H1 (cell line): ENCODE measurements around the gene ESYT2. TPM values are rescaled to one million over a fixed set of nuclear protein-coding genes. Genes with fewer than 3 reads are reported as not detected.

ENCODE experiments used
- CTCF ChIA-PET: fragments of 300-600 bp; sonication (Branson Sonifier 250); formaldehyde crosslinking; loops from one replicate; lab custom pipeline; 2021; ENCODE audit not compliant: partially characterized antibody; lab: Charles Lee
- POLR2A ChIA-PET: fragments of 300-600 bp; sonication (Branson Sonifier 250); formaldehyde crosslinking; loops from one replicate; lab custom pipeline; 2021; ENCODE audit warnings: inconsistent platforms; ENCODE audit not compliant: partially characterized antibody; lab: Charles Lee
- DNase-seq, 2 experiments: peaks; one replicate each; pipeline versions ENCODE4 v3.0.0 to v3.0.0-alpha.2; 2010 to 2022; ENCODE audit warnings: low spot score in 2 of 2, low read depth in 1 of 2, mixed read lengths in 1 of 2
- FAIRE-seq: peaks from 2 replicates; lab custom pipeline; 2011; peaks lifted over from hg19 to GRCh38; lab: Jason Lieb, UNC
- H2AFZ ChIP-seq: 2 replicates; pipeline ENCODE4 v1.8.1; 2012; ENCODE audit warnings: low read length, inconsistent platforms
- H2AK5ac ChIP-seq: 2 replicates; pipeline ENCODE4 v1.6.1; 2013; ENCODE audit warnings: low read depth, low read length
- H2BK120ac ChIP-seq: replicated peaks from 2 replicates; pipeline ENCODE3; 2013; ENCODE audit warnings: low read depth, low read length, inconsistent platforms
- H2BK12ac ChIP-seq: 2 replicates; pipeline ENCODE4 v1.6.1; 2013; ENCODE audit warnings: low read depth, low read length
- H2BK15ac ChIP-seq: 2 replicates; pipeline ENCODE4 v1.6.1; 2013; ENCODE audit warnings: low read length
- H2BK20ac ChIP-seq: 2 replicates; pipeline ENCODE4 v1.6.1; 2013; ENCODE audit warnings: low read length
- H2BK5ac ChIP-seq: 2 replicates; pipeline ENCODE4 v1.6.1; 2013; ENCODE audit warnings: low read depth, low read length
- H3K14ac ChIP-seq: 2 replicates; pipeline ENCODE4 v1.6.1; 2013; ENCODE audit warnings: inconsistent platforms; ENCODE audit not compliant: insufficient read length
- H3K18ac ChIP-seq: 2 replicates; pipeline ENCODE4 v1.6.1; 2013; ENCODE audit warnings: low read length; ENCODE audit errors: extremely low read depth
- H3K23ac ChIP-seq: 2 replicates; pipeline ENCODE4 v1.6.1; 2013; ENCODE audit warnings: inconsistent platforms; ENCODE audit not compliant: insufficient read length
- H3K23me2 ChIP-seq: 2 replicates; pipeline ENCODE4 v1.6.1; 2013; ENCODE audit warnings: low read depth, low read length
- H3K27ac ChIP-seq: 2 replicates; pipeline ENCODE4 v1.6.1; 2011; ENCODE audit warnings: low read depth, low read length, inconsistent platforms
- H3K27me3 ChIP-seq, 4 experiments: replicated peaks in 1 of 4; 1 replicate in 1 of 4; 2 replicates in 3 of 4; pipeline versions ENCODE4 v1.6.1 to v1.8.1; 2011 to 2013; ENCODE audit warnings: low read length in 3 of 4, mild to moderate bottlenecking in 3 of 4, inconsistent platforms in 2 of 4, mixed read lengths in 2 of 4, moderate library complexity in 1 of 4; ENCODE audit not compliant: control insufficient read depth in 3 of 4, insufficient read depth in 3 of 4; ENCODE audit errors: extremely low read depth in 1 of 4
- H3K36me3 ChIP-seq, 4 experiments: 2 replicates each; pipeline versions ENCODE4 v1.6.1 to v1.8.1; 2011 to 2013; ENCODE audit warnings: mild to moderate bottlenecking in 4 of 4, low read length in 3 of 4, moderate library complexity in 2 of 4, control low read depth in 1 of 4, inconsistent platforms in 1 of 4; ENCODE audit not compliant: insufficient read depth in 4 of 4, control insufficient read depth in 2 of 4
- H3K4ac ChIP-seq: replicated peaks from 2 replicates; pipeline ENCODE3; 2013; ENCODE audit warnings: low read length, low read depth, mixed read lengths, inconsistent platforms; ENCODE audit not compliant: insufficient read length
- H3K4me1 ChIP-seq, 4 experiments: replicated peaks in 1 of 4; 1 replicate in 1 of 4; 2 replicates in 3 of 4; pipeline versions ENCODE4 v1.6.1 to v1.8.1; 2011 to 2013; ENCODE audit warnings: low read length in 3 of 4, inconsistent platforms in 2 of 4, mixed read lengths in 1 of 4; ENCODE audit not compliant: insufficient read depth in 4 of 4, control insufficient read depth in 3 of 4
- H3K4me2 ChIP-seq, 2 experiments: 2 replicates each; pipeline versions ENCODE4 v1.6.1 to v1.8.1; 2011 to 2013; ENCODE audit warnings: low read depth in 2 of 2, low read length in 2 of 2, control low read depth in 1 of 2, inconsistent platforms in 1 of 2, mild to moderate bottlenecking in 1 of 2; ENCODE audit not compliant: insufficient read depth in 1 of 2
- H3K4me3 ChIP-seq, 4 experiments: fragments of 200-600, 300-600 bp in 1 of 4; sonication (generic), shearing (Covaris generic), sonication (Bioruptor Twin) in 1 of 4; 2 replicates each; pipeline versions ENCODE4 v1.5.1 to v1.8.1; 2011 to 2016; ENCODE audit warnings: low read length in 4 of 4, low read depth in 3 of 4, control low read depth in 2 of 4, inconsistent platforms in 2 of 4, mild to moderate bottlenecking in 2 of 4, mixed read lengths in 1 of 4, moderate library complexity in 1 of 4; ENCODE audit not compliant: insufficient read depth in 2 of 4; ENCODE audit errors: extremely low read depth in 1 of 4
- H3K56ac ChIP-seq: replicated peaks from 2 replicates; pipeline ENCODE3; 2013; ENCODE audit warnings: low read depth, mild to moderate bottlenecking, mixed read lengths, low read length, inconsistent platforms; ENCODE audit not compliant: insufficient read length
- H3K79me1 ChIP-seq: 2 replicates; pipeline ENCODE4 v1.6.1; 2013; ENCODE audit warnings: low read depth, low read length, control low read depth
- H3K79me2 ChIP-seq, 2 experiments: 2 replicates each; pipeline versions ENCODE4 v1.6.1 to v1.8.1; 2012 to 2013; ENCODE audit warnings: low read length in 2 of 2, mild to moderate bottlenecking in 2 of 2, inconsistent platforms in 1 of 2; ENCODE audit not compliant: insufficient read depth in 2 of 2, control insufficient read depth in 1 of 2
- H3K9ac ChIP-seq, 4 experiments: replicated peaks in 1 of 4; 1 replicate in 1 of 4; 2 replicates in 3 of 4; pipeline versions ENCODE4 v1.6.1 to v1.8.1; 2011 to 2013; ENCODE audit warnings: low read depth in 3 of 4, low read length in 3 of 4, control low read depth in 2 of 4, mild to moderate bottlenecking in 2 of 4, moderate library complexity in 2 of 4, inconsistent platforms in 1 of 4; ENCODE audit errors: extremely low read depth in 1 of 4
- H3K9me3 ChIP-seq, 2 experiments: 2 replicates each; pipeline versions ENCODE4 v1.6.1 to v1.8.1; 2012 to 2013; ENCODE audit warnings: mild to moderate bottlenecking in 2 of 2, moderate library complexity in 2 of 2, control low read depth in 1 of 2, inconsistent platforms in 1 of 2, low read depth in 1 of 2, low read length in 1 of 2, mixed read lengths in 1 of 2; ENCODE audit not compliant: insufficient read depth in 2 of 2
- H4K20me1 ChIP-seq, 2 experiments: replicated peaks in 1 of 2; 2 replicates each; pipeline versions ENCODE3 to v1.8.1; 2011 to 2013; ENCODE audit warnings: inconsistent platforms in 2 of 2, low read length in 2 of 2, mild to moderate bottlenecking in 1 of 2; ENCODE audit not compliant: insufficient read depth in 2 of 2, control insufficient read depth in 1 of 2
- H4K5ac ChIP-seq: 2 replicates; pipeline ENCODE4 v1.6.1; 2013; ENCODE audit warnings: low read length, low read depth, mixed read lengths, inconsistent platforms; ENCODE audit not compliant: insufficient read length
- H4K8ac ChIP-seq: 2 replicates; pipeline ENCODE4 v1.8.0; 2013; ENCODE audit warnings: mild to moderate bottlenecking, moderate library complexity, low read length, inconsistent platforms; ENCODE audit not compliant: insufficient read depth; ENCODE audit errors: extremely low read depth
- H4K91ac ChIP-seq: replicated peaks from 2 replicates; pipeline ENCODE3; 2013; ENCODE audit warnings: low read length, mixed read lengths, inconsistent platforms; ENCODE audit not compliant: insufficient read length
- BRCA1 ChIP-seq: IDR thresholded peaks from 2 replicates; pipeline ENCODE4 v1.6.1; 2012; ENCODE audit warnings: low read depth, low read length, improper control_type of control experiment
- CBX8 ChIP-seq: fragments of 300-800, 300-1000 bp; sonication (generic); IDR thresholded peaks from 2 replicates; pipeline ENCODE4 v1.7.1; 2016; ENCODE audit warnings: low read depth, low read length, borderline replicate concordance
- GTF2F1 ChIP-seq: IDR thresholded peaks from 2 replicates; pipeline ENCODE4 v1.6.1; 2012; ENCODE audit warnings: low read depth, low read length, improper control_type of control experiment, borderline replicate concordance
- KDM1A ChIP-seq: fragments of 200-600, 300-600 bp; sonication (generic); IDR thresholded peaks from 2 replicates; pipeline ENCODE4 v1.7.1; 2016; ENCODE audit warnings: mild to moderate bottlenecking, low read length, borderline replicate concordance
- POLR2AphosphoS5 ChIP-seq: IDR thresholded peaks from 2 replicates; pipeline ENCODE4 v1.6.1; 2011; ENCODE audit warnings: low read depth, low read length
- SP4 ChIP-seq: IDR thresholded peaks from 2 replicates; pipeline ENCODE4 v1.6.1; 2012; ENCODE audit warnings: low read length, inconsistent platforms
- TBP ChIP-seq: IDR thresholded peaks from 2 replicates; pipeline ENCODE4 v1.6.1; 2011; ENCODE audit warnings: low read depth, low read length, improper control_type of control experiment
- TCF12 ChIP-seq: IDR thresholded peaks from 2 replicates; pipeline ENCODE4 v1.6.1; 2011; ENCODE audit warnings: low read depth, mild to moderate bottlenecking, low read length
- USF2 ChIP-seq: IDR thresholded peaks from 2 replicates; pipeline ENCODE4 v1.6.1; 2011; ENCODE audit warnings: low read length, improper control_type of control experiment
- YY1 ChIP-seq: IDR thresholded peaks from 2 replicates; pipeline ENCODE4 v1.6.1; 2011; ENCODE audit warnings: low read depth, mild to moderate bottlenecking, low read length
- WGBS, 2 experiments: shearing (Covaris generic) in 1 of 2; methylation state at CpG; one replicate each; pipeline versions ENCODE4 v1.1.6 to v1.1.7; 2013 to 2015; ENCODE audit warnings: low lambda C conversion rate in 2 of 2, mixed read lengths in 2 of 2, inconsistent platforms in 1 of 2, low coverage in 1 of 2, missing lambda C conversion rate in 1 of 2; ENCODE audit not compliant: insufficient replicate concordance in 2 of 2, insufficient coverage in 1 of 2, insufficient read length in 1 of 2; ENCODE audit errors: extremely low coverage in 1 of 2, missing lambda C conversion rate in 1 of 2; 5-methylcytosine and 5-hydroxymethylcytosine counted together
- polyA plus RNA-seq, 7 experiments: library from polyadenylated mRNA; depleted of rRNA in 3 of 7; stranded (reverse) in 5 of 7; unstranded in 2 of 7; fragments of >200 nt in 5 of 7; fragments of 200-250 nt in 2 of 7; gene quantifications; 1 replicate in 5 of 7; 2 replicates in 1 of 7; 4 replicates in 1 of 7; pipeline versions ENCODE4 v1.2.1 to v1.2.3, GENCODE V29; 2011 to 2013; ENCODE audit warnings: missing spikeins in 2 of 7, mixed read lengths in 2 of 7
- total RNA-seq: library from RNA; stranded (reverse); fragmentation: NEBNext Ultra II Directional; extraction: Animal tissue kit (Norgen Biotek cat#: 25700); gene quantifications from 2 replicates; pipeline ENCODE4 v1.2.1, GENCODE V29; 2021

Gene ESYT2
- total and polyA plus RNA-seq, 2 of the 8 experiments (the other 6 are each of a cell fraction or from before 2014, with no cell fraction given): 27.0 to 37.5 TPM

GRCh38 chr7:158742065-158742821 is 87.1 kb downstream of the ESYT2 start:
- Histone ChIP-seq H2BK15ac (no peak overlapping the region), H3K9ac (no peak overlapping the region), H4K5ac (no peak overlapping the region), H3K79me1 (no peaks in the 10 kb centered on the region), H3K9me3 (no peaks in the 10 kb centered on the region), H4K8ac (no peak overlapping the region), H3K56ac (no peak overlapping the region), H3K4me1 (no peaks in the 10 kb centered on the region), H3K36me3 (peaks cover 10 to 42% (median 27%) of the 10 kb centered on the region in 4 experiments), H3K18ac (no peak overlapping the region), H3K4me2 (no peak overlapping the region), H3K23me2 (no peaks in the 10 kb centered on the region; the same call in 1 of the 2 replicates), H2BK20ac (no peak overlapping the region), H3K4me3 (no peak overlapping the region), H2AK5ac (no peak overlapping the region), H3K27ac (no peak overlapping the region), H2AFZ (no peak overlapping the region), H4K20me1 (peaks cover 2% of the 10 kb centered on the region in 2 experiments), H4K91ac (no peak overlapping the region), H3K23ac (no peak overlapping the region), H3K27me3 (no peaks in the 10 kb centered on the region), H3K79me2 (no peaks in the 10 kb centered on the region), H2BK120ac (no peak overlapping the region), H2BK12ac (no peak overlapping the region), H3K14ac (no peak overlapping the region), H2BK5ac (no peak overlapping the region), H3K4ac (no peak overlapping the region)
- FAIRE-seq (no peak), DNase-seq (peak in 1 of 2 experiments; percentile 26)
- TF ChIP-seq USF2 (no peak), POLR2AphosphoS5 (no peak), KDM1A (no peak), TBP (no peak), TCF12 (no peak), GTF2F1 (no peak), CBX8 (no peak), SP4 (no peak), BRCA1 (no peak), YY1 (no peak)
- CTCF ChIA-PET: interaction anchor here (0.9 to 3.7 kb wide), 12 partner anchors 9 to 235 kb away, joined by 3 to 29 read pairs (median 4); partner anchors contain the start of gene NCAPG2
- POLR2A ChIA-PET: interaction anchor here (0.7 kb wide), 1 partner anchor 11 kb away, joined by 3 read pairs; no protein-coding TSS in a partner anchor
- 95% methylated on average over 19 of the region's 19 CpGs; no CpG with 5 or more reads in 1 of the 2 experiments for WGBS, 2 experiments
